ENCODE measurements around the gene CHAD. TPM values are rescaled to one million over a fixed set of nuclear protein-coding genes. Genes with fewer than 3 reads are reported as not detected.
A peak's percentile ranks its signal among the peaks of the same experiment; 100 is the strongest.

Gene CHAD
- total RNA-seq, 1 experiment from 2014 or later: not detected

DNA sequence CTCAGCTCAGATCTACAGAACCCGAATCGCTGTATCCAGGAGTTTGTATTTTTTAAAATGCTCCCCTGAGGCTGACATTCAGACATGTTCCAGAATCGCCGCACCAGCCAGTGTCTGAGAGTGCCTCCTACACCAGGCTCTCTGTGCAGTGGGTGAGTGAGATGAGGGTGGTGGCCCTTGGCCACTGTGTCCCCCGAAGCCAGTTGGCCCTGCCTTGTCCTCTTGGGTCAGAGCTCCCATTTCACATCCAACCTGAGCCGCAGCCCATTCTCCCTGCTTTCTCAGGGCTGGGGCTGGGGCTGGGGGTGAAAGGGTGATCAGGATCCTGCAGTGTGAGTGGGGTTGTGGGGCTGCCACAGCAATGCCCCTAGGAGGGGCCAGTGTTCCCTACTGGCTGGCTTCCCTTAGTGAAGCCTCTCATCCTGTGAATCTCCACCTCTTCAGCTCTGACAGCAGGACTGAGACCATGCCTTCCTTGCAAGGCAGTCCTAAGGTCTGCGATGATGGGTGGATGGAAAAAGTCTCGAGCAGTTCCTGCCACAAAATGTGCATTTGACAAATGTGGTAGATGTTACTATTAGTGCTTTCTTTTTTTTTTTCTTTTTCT lies 26.6 kb upstream of the CHAD start:
- TF ChIP-seq, protein P1, sequence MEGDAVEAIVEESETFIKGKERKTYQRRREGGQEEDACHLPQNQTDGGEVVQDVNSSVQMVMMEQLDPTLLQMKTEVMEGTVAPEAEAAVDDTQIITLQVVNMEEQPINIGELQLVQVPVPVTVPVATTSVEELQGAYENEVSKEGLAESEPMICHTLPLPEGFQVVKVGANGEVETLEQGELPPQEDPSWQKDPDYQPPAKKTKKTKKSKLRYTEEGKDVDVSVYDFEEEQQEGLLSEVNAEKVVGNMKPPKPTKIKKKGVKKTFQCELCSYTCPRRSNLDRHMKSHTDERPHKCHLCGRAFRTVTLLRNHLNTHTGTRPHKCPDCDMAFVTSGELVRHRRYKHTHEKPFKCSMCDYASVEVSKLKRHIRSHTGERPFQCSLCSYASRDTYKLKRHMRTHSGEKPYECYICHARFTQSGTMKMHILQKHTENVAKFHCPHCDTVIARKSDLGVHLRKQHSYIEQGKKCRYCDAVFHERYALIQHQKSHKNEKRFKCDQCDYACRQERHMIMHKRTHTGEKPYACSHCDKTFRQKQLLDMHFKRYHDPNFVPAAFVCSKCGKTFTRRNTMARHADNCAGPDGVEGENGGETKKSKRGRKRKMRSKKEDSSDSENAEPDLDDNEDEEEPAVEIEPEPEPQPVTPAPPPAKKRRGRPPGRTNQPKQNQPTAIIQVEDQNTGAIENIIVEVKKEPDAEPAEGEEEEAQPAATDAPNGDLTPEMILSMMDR (IDR thresholded peaks at IDR 0.05; ENCODE audit: insufficient read depth in 1 of 2, low read depth in 1 of 2, low read length in 1 of 2, severe bottlenecking in 1 of 2, unreplicated experiment in 1 of 2): peak in 1 of 2 experiments; percentile 5
- Histone ChIP-seq H3K36me3 (ENCODE audit: control insufficient read depth, insufficient read depth, low read length) (no peaks in the 10 kb centered on the region), H3K9me3 (no peaks in the 10 kb centered on the region), H3K27me3 (replicated peaks; ENCODE audit: control insufficient read depth, insufficient read depth, low read length) (no peaks in the 10 kb centered on the region), H3K4me3 (ENCODE audit: low read depth, low read length) (no peak overlapping the region), H3K4me1 (peaks cover 8% of the 10 kb centered on the region)
- H3K4me3 Mint-ChIP-seq (ENCODE audit: unreplicated experiment): no peak overlapping the region
- no peaks in the 10 kb centered on the region for H3K9me3 Mint-ChIP-seq (ENCODE audit: unreplicated experiment)
- BruUV-seq (replicated peaks): no TSS peak
- CTCF ChIA-PET: interaction anchor here (0.6 to 2.1 kb wide), 5 partner anchors 16 to 288 kb away, joined by 3 to 16 read pairs (median 6); partner anchors contain the start of gene LRRC59
- no peak overlapping the region for H3K27ac Mint-ChIP-seq (ENCODE audit: unreplicated experiment)
- H3K27me3 Mint-ChIP-seq (ENCODE audit: insufficient read depth, unreplicated experiment): no peaks in the 10 kb centered on the region
- intact Hi-C loops (cut with micrococcal nuclease; ENCODE audit: unreplicated experiment): no loop called here
- POLR2A ChIA-PET: interaction anchor here (0.7 kb wide), 1 partner anchor 115 kb away, joined by 7 read pairs; no protein-coding TSS in a partner anchor
- peaks cover 8% of the 10 kb centered on the region for H3K4me1 Mint-ChIP-seq (ENCODE audit: low read depth, unreplicated experiment)
- no peaks in the 10 kb centered on the region for H3K36me3 Mint-ChIP-seq (ENCODE audit: insufficient read depth, unreplicated experiment)
- DNase-seq: no peak

DNA sequence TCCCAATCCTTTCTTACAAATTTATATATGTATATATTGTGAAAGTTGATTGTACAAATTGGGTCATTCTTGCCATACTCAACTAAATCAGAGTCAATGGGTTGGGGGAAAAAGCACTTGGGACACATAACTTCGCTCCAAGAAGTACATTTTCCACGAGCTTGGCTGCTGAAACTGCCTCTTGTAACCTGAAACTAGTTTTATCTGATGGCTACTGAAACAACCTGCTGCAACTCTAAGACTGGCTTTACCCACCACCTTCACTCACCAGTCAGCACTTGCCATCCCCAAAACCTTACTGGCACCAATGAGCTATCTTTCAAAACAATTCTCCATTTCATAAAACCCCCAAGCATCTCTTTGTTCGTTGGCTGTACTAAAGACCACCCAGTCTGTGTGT lies 25.1 kb upstream of the CHAD start:
- Mint-ChIP-seq H3K27me3 (ENCODE audit: insufficient read depth, unreplicated experiment) (no peaks in the 10 kb centered on the region), H3K4me3 (ENCODE audit: unreplicated experiment) (no peak overlapping the region), H3K27ac (ENCODE audit: unreplicated experiment) (no peak overlapping the region), H3K36me3 (ENCODE audit: insufficient read depth, unreplicated experiment) (no peaks in the 10 kb centered on the region), H3K9me3 (ENCODE audit: unreplicated experiment) (no peaks in the 10 kb centered on the region), H3K4me1 (ENCODE audit: low read depth, unreplicated experiment) (peaks cover 8% of the 10 kb centered on the region)
- intact Hi-C loops (cut with micrococcal nuclease; ENCODE audit: unreplicated experiment): no loop called here
- H3K4me1 ChIP-seq: peaks cover 8% of the 10 kb centered on the region
- no peaks in the 10 kb centered on the region for H3K27me3 ChIP-seq (replicated peaks; ENCODE audit: control insufficient read depth, insufficient read depth, low read length)
- H3K9me3 ChIP-seq: no peaks in the 10 kb centered on the region
- no TSS peak for BruUV-seq (replicated peaks)
- no peak for DNase-seq
- ChIA-PET CTCF (interaction anchor here (1.5 to 2.1 kb wide), 4 partner anchors 8 to 14 kb away, joined by 6 to 7 read pairs (median 6); no protein-coding TSS in a partner anchor), POLR2A (interaction anchor here (0.6 kb wide), 1 partner anchor 222 kb away, joined by 3 read pairs; no protein-coding TSS in a partner anchor)
- TF ChIP-seq, protein P1 (IDR thresholded peaks at IDR 0.05; ENCODE audit: insufficient read depth in 1 of 2, low read depth in 1 of 2, low read length in 1 of 2, severe bottlenecking in 1 of 2, unreplicated experiment in 1 of 2): no peak
- no peaks in the 10 kb centered on the region for H3K36me3 ChIP-seq (ENCODE audit: control insufficient read depth, insufficient read depth, low read length)
- no peak overlapping the region for H3K4me3 ChIP-seq (ENCODE audit: low read depth, low read length)

DNA sequence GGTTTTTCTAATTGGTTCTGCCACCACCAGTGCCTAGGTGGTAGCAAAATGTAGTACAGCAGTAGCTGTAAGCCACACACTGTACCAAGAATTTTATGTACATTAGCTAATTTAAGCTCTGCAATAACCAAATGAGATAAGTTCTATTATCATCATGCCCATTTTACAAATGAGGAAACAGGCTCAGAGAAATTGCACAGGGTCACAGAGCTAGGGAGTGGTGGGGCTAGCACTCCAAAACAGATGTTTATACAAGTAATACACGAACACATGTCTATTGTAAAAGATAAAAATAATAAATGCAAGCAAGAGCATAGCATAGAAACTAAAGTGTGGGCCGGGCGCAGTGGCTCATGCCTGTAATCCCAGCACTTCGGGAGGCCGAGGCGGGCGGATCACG lies 23.5 kb upstream of the CHAD start:
- DNase-seq: no peak
- H3K27me3 ChIP-seq (replicated peaks; ENCODE audit: control insufficient read depth, insufficient read depth, low read length): no peaks in the 10 kb centered on the region
- no peak overlapping the region for H3K4me3 ChIP-seq (ENCODE audit: low read depth, low read length)
- no TSS peak for BruUV-seq (replicated peaks)
- POLR2A ChIA-PET: no interaction called here
- TF ChIP-seq, protein P1 (IDR thresholded peaks at IDR 0.05; ENCODE audit: insufficient read depth in 1 of 2, low read depth in 1 of 2, low read length in 1 of 2, severe bottlenecking in 1 of 2, unreplicated experiment in 1 of 2): no peak
- no peaks in the 10 kb centered on the region for H3K36me3 Mint-ChIP-seq (ENCODE audit: insufficient read depth, unreplicated experiment)
- H3K27ac Mint-ChIP-seq (ENCODE audit: unreplicated experiment): no peak overlapping the region
- CTCF ChIA-PET: interaction anchor here (2.1 kb wide), 1 partner anchor 9 kb away, joined by 7 read pairs; no protein-coding TSS in a partner anchor
- H3K4me3 Mint-ChIP-seq (ENCODE audit: unreplicated experiment): no peak overlapping the region
- intact Hi-C loops (cut with micrococcal nuclease; ENCODE audit: unreplicated experiment): no loop called here
- H3K9me3 ChIP-seq: no peaks in the 10 kb centered on the region
- no peaks in the 10 kb centered on the region for H3K27me3 Mint-ChIP-seq (ENCODE audit: insufficient read depth, unreplicated experiment)
- H3K4me1 Mint-ChIP-seq (ENCODE audit: low read depth, unreplicated experiment): no peaks in the 10 kb centered on the region
- H3K36me3 ChIP-seq (ENCODE audit: control insufficient read depth, insufficient read depth, low read length): no peaks in the 10 kb centered on the region
- H3K4me1 ChIP-seq: no peaks in the 10 kb centered on the region
- H3K9me3 Mint-ChIP-seq (ENCODE audit: unreplicated experiment): no peaks in the 10 kb centered on the region
